Left lung (tissue), 10 donors: ENCODE data around the gene PLCL2. TPM values are rescaled to one million over a fixed set of nuclear protein-coding genes. Genes with fewer than 3 reads are reported as not detected.

ENCODE experiments used
- ATAC-seq: fragments of 200-7000 bp; cut with Tn5 transposase; one replicate; pipeline ENCODE4 v1.9.1; 2020; ENCODE audit warnings: moderate library complexity
- DNase-seq, 4 donors: peaks; one replicate each; pipeline ENCODE4 v3.0.0-alpha.2; 2013 to 2020
- H3K27ac ChIP-seq, 2 donors: fragments of 200-600 bp; sonication (generic) in 1 of 2; one replicate each; pipeline versions ENCODE4 v1.5.0 to v1.8.0; 2020 to 2021
- H3K27me3 ChIP-seq, 2 donors: fragments of 200-600 bp; sonication (generic) in 1 of 2; one replicate each; pipeline versions ENCODE4 v1.5.0 to v1.8.0; 2020 to 2021
- H3K36me3 ChIP-seq, 2 donors: fragments of 200-600 bp; sonication (generic) in 1 of 2; one replicate each; pipeline versions ENCODE4 v1.5.0 to v1.8.0; 2020 to 2021
- H3K4me1 ChIP-seq, 2 donors: fragments of 200-600 bp; one replicate each; pipeline ENCODE4 v1.8.0; 2021
- H3K4me3 ChIP-seq, 2 donors: fragments of 200-600 bp; sonication (generic) in 1 of 2; one replicate each; pipeline versions ENCODE4 v1.5.0 to v1.8.0; 2020 to 2021; ENCODE audit warnings: mild to moderate bottlenecking in 1 of 2
- H3K9me3 ChIP-seq, 2 donors: fragments of 200-600 bp; sonication (generic) in 1 of 2; one replicate each; pipeline versions ENCODE4 v1.5.0 to v1.8.0; 2020 to 2021
- CTCF ChIP-seq, 2 donors: fragments of 200-600 bp; sonication (generic) in 1 of 2; IDR thresholded peaks; one replicate each; pipeline versions ENCODE4 v1.5.0 to v1.8.0; 2021; ENCODE audit warnings: antibody characterized with exemption in 2 of 2
- intact Hi-C, 2 donors: fragments of 100-400 bp; cut with DNase I; formaldehyde crosslinking; loops; one replicate each; pipeline versions ENCODE4 v1.11.2 to v1.14.2; 2022
- polyA plus RNA-seq, 6 donors: library from polyadenylated mRNA; unstranded; fragments of 120-200 nt; gene quantifications; one replicate each; pipeline ENCODE4 v1.2.1, GENCODE V29; 2013; ENCODE audit not compliant: insufficient read length in 6 of 6
- total RNA-seq, 2 donors: library from RNA; stranded (reverse); fragmentation: NEBNext Ultra II Directional; extraction: Animal tissue kit (Norgen Biotek cat#: 25700); gene quantifications; one replicate each; pipeline ENCODE4 v1.2.1, GENCODE V29; 2021
- donor health status: DM: no; HTN: yes; CAD: no.
- donor health status: DM: no; HTN: no; CAD: no.

PLCL2 gene
- total and polyA plus RNA-seq, 8 donors = 7.8 to 15.7 (median 10.1) TPM

GRCh38 chr3:17021614-17022013 lies 136.9 kb downstream of the PLCL2 start:
- Histone ChIP-seq H3K27me3 (no peaks in the 10 kb centered on the region), H3K4me3 (no peak overlapping the region), H3K4me1 (peaks cover 0 to 7% of the 10 kb centered on the region in 2 donors), H3K27ac (no peak overlapping the region), H3K36me3 (no peaks in the 10 kb centered on the region), H3K9me3 (no peaks in the 10 kb centered on the region)
- DNase-seq (no peak), ATAC-seq (no peak)
- TF ChIP-seq CTCF (IDR thresholded peaks at IDR 0.05) = no peak
- intact Hi-C loops = no loop called here

- intact Hi-C loops = no loop called here
- ATAC-seq (peak; percentile 47), DNase-seq (no peak)
- peaks cover 0 to 7% of the 10 kb centered on the region in 2 donors for H3K4me1 ChIP-seq
- H3K36me3 ChIP-seq = no peaks in the 10 kb centered on the region
- TF ChIP-seq CTCF (IDR thresholded peaks at IDR 0.05) = no peak
- no peak overlapping the region for H3K4me3 ChIP-seq
- H3K9me3 ChIP-seq = no peaks in the 10 kb centered on the region
- H3K27ac ChIP-seq = no peak overlapping the region
- H3K27me3 ChIP-seq = no peaks in the 10 kb centered on the region
Measured at GRCh38 chr3:17023006-17023664, 138.4 kb downstream of the PLCL2 start.

- Histone ChIP-seq H3K27ac (no peak overlapping the region), H3K27me3 (no peaks in the 10 kb centered on the region), H3K4me1 (peaks cover 0 to 7% of the 10 kb centered on the region in 2 donors), H3K36me3 (no peaks in the 10 kb centered on the region), H3K9me3 (no peaks in the 10 kb centered on the region), H3K4me3 (no peak overlapping the region)
- DNase-seq (no peak), ATAC-seq (no peak)
- no peak for TF ChIP-seq CTCF (IDR thresholded peaks at IDR 0.05)
- intact Hi-C loops = no loop called here
Measured at GRCh38 chr3:17025594-17026139, 140.9 kb downstream of the PLCL2 start.

GRCh38 chr3:17027318-17027717 lies 142.6 kb downstream of the PLCL2 start:
- no peaks in the 10 kb centered on the region for H3K36me3 ChIP-seq
- H3K4me3 ChIP-seq = no peak overlapping the region
- H3K4me1 ChIP-seq = peaks cover 0 to 7% of the 10 kb centered on the region in 2 donors
- H3K27ac ChIP-seq = no peak overlapping the region
- DNase-seq (peak in 2 of 4 donors; percentile 40 to 73), ATAC-seq (peak; percentile 91)
- no peak for TF ChIP-seq CTCF (IDR thresholded peaks at IDR 0.05)
- intact Hi-C loops = no loop called here
- H3K27me3 ChIP-seq = no peaks in the 10 kb centered on the region
- H3K9me3 ChIP-seq = no peaks in the 10 kb centered on the region

- intact Hi-C loops = no loop called here
- no peaks in the 10 kb centered on the region for H3K9me3 ChIP-seq
- H3K4me3 ChIP-seq = no peak overlapping the region
- no peak for TF ChIP-seq CTCF (IDR thresholded peaks at IDR 0.05)
- H3K27me3 ChIP-seq = no peaks in the 10 kb centered on the region
- no peaks in the 10 kb centered on the region for H3K36me3 ChIP-seq
- no peak for ATAC-seq
- no peak for DNase-seq
- H3K4me1 ChIP-seq = no peaks in the 10 kb centered on the region
- H3K27ac ChIP-seq = no peak overlapping the region
Measured at GRCh38 chr3:17028363-17028762, 143.6 kb downstream of the PLCL2 start.
